ENCODE results near the gene ADCY7.

Gene ADCY7

GRCh38 chr16:50289950-50290764 lies 23.8 kb downstream of the ADCY7 start:
- no peaks in the 10 kb centered on the region for H3K27me3 ChIP-seq (ENCODE audit: control insufficient read depth in 2 of 2, insufficient read depth in 2 of 2, low read length in 2 of 2)
- no peak overlapping the region for H3K9ac ChIP-seq (ENCODE audit: low read depth in 1 of 2, low read length in 2 of 2)
- H3K4me3 ChIP-seq (ENCODE audit: low read length in 2 of 2), result no peak overlapping the region
- H3K36me3 ChIP-seq (ENCODE audit: control insufficient read depth in 2 of 2, insufficient read depth in 2 of 2, low read length in 2 of 2), result peaks cover 11 to 24% of the 10 kb centered on the region in 2 donors
- H3K9me3 ChIP-seq (ENCODE audit: control insufficient read depth in 2 of 2, low read length in 2 of 2), result no peaks in the 10 kb centered on the region
- H3K4me1 ChIP-seq (ENCODE audit: control insufficient read depth in 2 of 2, insufficient read depth in 2 of 2, low read length in 2 of 2), result no peaks in the 10 kb centered on the region
- no peak overlapping the region for H3K27ac ChIP-seq (ENCODE audit: low read depth in 2 of 2, low read length in 2 of 2)

- Histone ChIP-seq H3K27me3 (ENCODE audit: control insufficient read depth in 2 of 2, insufficient read depth in 2 of 2, low read length in 2 of 2) (no peaks in the 10 kb centered on the region), H3K4me1 (ENCODE audit: control insufficient read depth in 2 of 2, insufficient read depth in 2 of 2, low read length in 2 of 2) (no peaks in the 10 kb centered on the region), H3K27ac (ENCODE audit: low read depth in 2 of 2, low read length in 2 of 2) (no peak overlapping the region), H3K4me3 (ENCODE audit: low read length in 2 of 2) (no peak overlapping the region), H3K36me3 (ENCODE audit: control insufficient read depth in 2 of 2, insufficient read depth in 2 of 2, low read length in 2 of 2) (peaks cover 11 to 29% of the 10 kb centered on the region in 2 donors), H3K9me3 (ENCODE audit: control insufficient read depth in 2 of 2, low read length in 2 of 2) (no peaks in the 10 kb centered on the region), H3K9ac (ENCODE audit: low read depth in 1 of 2, low read length in 2 of 2) (no peak overlapping the region)
Measured at GRCh38 chr16:50290856-50291255, 24.5 kb downstream of the ADCY7 start.

- Histone ChIP-seq H3K4me1 (ENCODE audit: control insufficient read depth in 2 of 2, insufficient read depth in 2 of 2, low read length in 2 of 2) (no peaks in the 10 kb centered on the region), H3K36me3 (ENCODE audit: control insufficient read depth in 2 of 2, insufficient read depth in 2 of 2, low read length in 2 of 2) (peaks cover 11 to 32% of the 10 kb centered on the region in 2 donors), H3K4me3 (ENCODE audit: low read length in 2 of 2) (no peak overlapping the region), H3K9me3 (ENCODE audit: control insufficient read depth in 2 of 2, low read length in 2 of 2) (no peaks in the 10 kb centered on the region), H3K27ac (ENCODE audit: low read depth in 2 of 2, low read length in 2 of 2) (no peak overlapping the region), H3K9ac (ENCODE audit: low read depth in 1 of 2, low read length in 2 of 2) (no peak overlapping the region), H3K27me3 (ENCODE audit: control insufficient read depth in 2 of 2, insufficient read depth in 2 of 2, low read length in 2 of 2) (no peaks in the 10 kb centered on the region)
Measured at GRCh38 chr16:50291719-50292565, 25.6 kb downstream of the ADCY7 start.

GRCh38 chr16:50292566-50292948 lies 26.2 kb downstream of the ADCY7 start:
- H3K27ac ChIP-seq (ENCODE audit: low read depth in 2 of 2, low read length in 2 of 2), result no peak overlapping the region
- no peaks in the 10 kb centered on the region for H3K9me3 ChIP-seq (ENCODE audit: control insufficient read depth in 2 of 2, low read length in 2 of 2)
- peaks cover 11 to 33% of the 10 kb centered on the region in 2 donors for H3K36me3 ChIP-seq (ENCODE audit: control insufficient read depth in 2 of 2, insufficient read depth in 2 of 2, low read length in 2 of 2)

GRCh38 chr16:50293041-50293783 lies 26.9 kb downstream of the ADCY7 start:
- peaks cover 11 to 33% of the 10 kb centered on the region in 2 donors for H3K36me3 ChIP-seq (ENCODE audit: control insufficient read depth in 2 of 2, insufficient read depth in 2 of 2, low read length in 2 of 2)
- no peak overlapping the region for H3K9ac ChIP-seq (ENCODE audit: low read depth in 1 of 2, low read length in 2 of 2)
- no peaks in the 10 kb centered on the region for H3K27me3 ChIP-seq (ENCODE audit: control insufficient read depth in 2 of 2, insufficient read depth in 2 of 2, low read length in 2 of 2)
- H3K4me3 ChIP-seq (ENCODE audit: low read length in 2 of 2), result no peak overlapping the region
- H3K9me3 ChIP-seq (ENCODE audit: control insufficient read depth in 2 of 2, low read length in 2 of 2), result no peaks in the 10 kb centered on the region
- H3K27ac ChIP-seq (ENCODE audit: low read depth in 2 of 2, low read length in 2 of 2), result no peak overlapping the region
- no peaks in the 10 kb centered on the region for H3K4me1 ChIP-seq (ENCODE audit: control insufficient read depth in 2 of 2, insufficient read depth in 2 of 2, low read length in 2 of 2)

More at GRCh38 chr16:50292566-50292948, 26.2 kb downstream of the ADCY7 start:
- no peak overlapping the region for H3K9ac ChIP-seq (ENCODE audit: low read depth in 1 of 2, low read length in 2 of 2)
- H3K4me3 ChIP-seq (ENCODE audit: low read length in 2 of 2), result no peak overlapping the region
- H3K4me1 ChIP-seq (ENCODE audit: control insufficient read depth in 2 of 2, insufficient read depth in 2 of 2, low read length in 2 of 2), result no peaks in the 10 kb centered on the region
- no peaks in the 10 kb centered on the region for H3K27me3 ChIP-seq (ENCODE audit: control insufficient read depth in 2 of 2, insufficient read depth in 2 of 2, low read length in 2 of 2)

GRCh38 chr16:50293994-50294855 lies 27.9 kb downstream of the ADCY7 start:
- Histone ChIP-seq H3K4me3 (ENCODE audit: low read length in 2 of 2) (no peak overlapping the region), H3K4me1 (ENCODE audit: control insufficient read depth in 2 of 2, insufficient read depth in 2 of 2, low read length in 2 of 2) (no peaks in the 10 kb centered on the region), H3K27me3 (ENCODE audit: control insufficient read depth in 2 of 2, insufficient read depth in 2 of 2, low read length in 2 of 2) (no peaks in the 10 kb centered on the region), H3K9ac (ENCODE audit: low read depth in 1 of 2, low read length in 2 of 2) (no peak overlapping the region), H3K36me3 (ENCODE audit: control insufficient read depth in 2 of 2, insufficient read depth in 2 of 2, low read length in 2 of 2) (peaks cover 15 to 35% of the 10 kb centered on the region in 2 donors), H3K27ac (ENCODE audit: low read depth in 2 of 2, low read length in 2 of 2) (no peak overlapping the region), H3K9me3 (ENCODE audit: control insufficient read depth in 2 of 2, low read length in 2 of 2) (no peaks in the 10 kb centered on the region)

- Histone ChIP-seq H3K4me1 (ENCODE audit: control insufficient read depth in 2 of 2, insufficient read depth in 2 of 2, low read length in 2 of 2) (no peaks in the 10 kb centered on the region), H3K9ac (ENCODE audit: low read depth in 1 of 2, low read length in 2 of 2) (no peak overlapping the region), H3K27ac (ENCODE audit: low read depth in 2 of 2, low read length in 2 of 2) (no peak overlapping the region), H3K4me3 (ENCODE audit: low read length in 2 of 2) (no peak overlapping the region), H3K27me3 (ENCODE audit: control insufficient read depth in 2 of 2, insufficient read depth in 2 of 2, low read length in 2 of 2) (no peaks in the 10 kb centered on the region), H3K36me3 (ENCODE audit: control insufficient read depth in 2 of 2, insufficient read depth in 2 of 2, low read length in 2 of 2) (peaks cover 15 to 33% of the 10 kb centered on the region in 2 donors), H3K9me3 (ENCODE audit: control insufficient read depth in 2 of 2, low read length in 2 of 2) (no peaks in the 10 kb centered on the region)
Measured at GRCh38 chr16:50294955-50295354, 28.6 kb downstream of the ADCY7 start.

GRCh38 chr16:50295541-50296132 lies 29.3 kb downstream of the ADCY7 start:
- no peak overlapping the region for H3K27ac ChIP-seq (ENCODE audit: low read depth in 2 of 2, low read length in 2 of 2)
- H3K9me3 ChIP-seq (ENCODE audit: control insufficient read depth in 2 of 2, low read length in 2 of 2), result no peaks in the 10 kb centered on the region
- H3K9ac ChIP-seq (ENCODE audit: low read depth in 1 of 2, low read length in 2 of 2), result no peak overlapping the region
- H3K27me3 ChIP-seq (ENCODE audit: control insufficient read depth in 2 of 2, insufficient read depth in 2 of 2, low read length in 2 of 2), result no peaks in the 10 kb centered on the region
- no peaks in the 10 kb centered on the region for H3K4me1 ChIP-seq (ENCODE audit: control insufficient read depth in 2 of 2, insufficient read depth in 2 of 2, low read length in 2 of 2)
- peaks cover 15 to 27% of the 10 kb centered on the region in 2 donors for H3K36me3 ChIP-seq (ENCODE audit: control insufficient read depth in 2 of 2, insufficient read depth in 2 of 2, low read length in 2 of 2)
- H3K4me3 ChIP-seq (ENCODE audit: low read length in 2 of 2), result no peak overlapping the region

- H3K4me1 ChIP-seq (ENCODE audit: control insufficient read depth in 2 of 2, insufficient read depth in 2 of 2, low read length in 2 of 2), result peaks cover 6 to 8% of the 10 kb centered on the region in 2 donors
- H3K27me3 ChIP-seq (ENCODE audit: control insufficient read depth in 2 of 2, insufficient read depth in 2 of 2, low read length in 2 of 2), result no peaks in the 10 kb centered on the region
- no peak overlapping the region for H3K9ac ChIP-seq (ENCODE audit: low read depth in 1 of 2, low read length in 2 of 2)
- peaks cover 15 to 26% of the 10 kb centered on the region in 2 donors for H3K36me3 ChIP-seq (ENCODE audit: control insufficient read depth in 2 of 2, insufficient read depth in 2 of 2, low read length in 2 of 2)
- no peaks in the 10 kb centered on the region for H3K9me3 ChIP-seq (ENCODE audit: control insufficient read depth in 2 of 2, low read length in 2 of 2)
- H3K4me3 ChIP-seq (ENCODE audit: low read length in 2 of 2), result no peak overlapping the region
- H3K27ac ChIP-seq (ENCODE audit: low read depth in 2 of 2, low read length in 2 of 2), result no peak overlapping the region
Measured at GRCh38 chr16:50296807-50297206, 30.5 kb downstream of the ADCY7 start.

All from mucosa of rectum (tissue), 2 donors.